Cardiac septum (tissue), 1 donor: ENCODE measurements around the gene C9. TPM values are rescaled to one million over a fixed set of nuclear protein-coding genes. Genes with fewer than 3 reads are reported as not detected.
"Not testable (repeated sequence)": the region's sequence is repeated elsewhere in the genome, so short reads cannot be mapped to it uniquely, and the experiment has no call there.

Experiments used
- DNase-seq: peaks from one replicate; pipeline ENCODE4 v3.0.0-alpha.2; 2020; ENCODE audit warnings: low spot score
- intact Hi-C: fragments of 100-400 bp; cut with DNase I; formaldehyde crosslinking; loops from one replicate; pipeline ENCODE4 v1.14.0; 2022
- total RNA-seq: library from RNA; stranded (reverse); fragmentation: NEBNext Ultra II Directional; extraction: Animal tissue kit (Norgen Biotek cat#: 25700); gene quantifications from one replicate; pipeline ENCODE4 v1.2.1, GENCODE V29; 2021
- donor health status: DM: no; HTN: no; CAD: no.

Gene C9
- total RNA-seq, 1 donor from 2014 or later: not detected

- intact Hi-C loops: no loop called here
- DNase-seq: no peak
These were observed 23.8 kb downstream of the C9 start for GRCh38 chr5:39340506-39340905.

- DNase-seq: no peak
- intact Hi-C loops: no loop called here
These were observed 26.9 kb downstream of the C9 start for GRCh38 chr5:39337252-39337915.

GRCh38 chr5:39334296-39334695, 30.0 kb downstream of the C9 start:
- not testable (repeated sequence) for DNase-seq

GRCh38 chr5:39333104-39333503, 31.2 kb downstream of the C9 start:
- intact Hi-C loops: no loop called here
- no peak for DNase-seq

More at GRCh38 chr5:39334296-39334695, 30.0 kb downstream of the C9 start:
- intact Hi-C loops: not testable (repeated sequence)

GRCh38 chr5:39331861-39332381, 32.4 kb downstream of the C9 start:
- intact Hi-C loops: no loop called here
- DNase-seq: no peak

- no peak for DNase-seq
- intact Hi-C loops: no loop called here
These were observed 35.6 kb downstream of the C9 start for GRCh38 chr5:39328731-39329130.

GRCh38 chr5:39323542-39323941, 40.8 kb downstream of the C9 start:
- intact Hi-C loops: no loop called here
- DNase-seq: no peak

- DNase-seq: no peak
- intact Hi-C loops: no loop called here
These were observed 44.9 kb downstream of the C9 start for GRCh38 chr5:39319395-39319794.

- DNase-seq, intact Hi-C loops: not testable (repeated sequence)
These were observed 47.8 kb downstream of the C9 start for GRCh38 chr5:39316464-39316863.

GRCh38 chr5:39315995-39316394, 48.3 kb downstream of the C9 start:
- DNase-seq: no peak
- intact Hi-C loops: no loop called here

GRCh38 chr5:39314591-39314990, 49.7 kb downstream of the C9 start:
- intact Hi-C loops: no loop called here
- no peak for DNase-seq

- DNase-seq: no peak
- intact Hi-C loops: no loop called here
These were observed 54.8 kb downstream of the C9 start for GRCh38 chr5:39309534-39309933.

- intact Hi-C loops: no loop called here
- DNase-seq: no peak
These were observed 61.8 kb downstream of the C9 start for GRCh38 chr5:39302472-39302871.

GRCh38 chr5:39301406-39301805, 62.9 kb downstream of the C9 start:
- DNase-seq: no peak
- intact Hi-C loops: no loop called here

GRCh38 chr5:39299962-39300361, 64.3 kb downstream of the C9 start:
- intact Hi-C loops: no loop called here
- DNase-seq: no peak

- intact Hi-C loops: no loop called here
- DNase-seq: no peak
These were observed 69.6 kb downstream of the C9 start for GRCh38 chr5:39294736-39295135.

- intact Hi-C loops: loop anchor here (5.0 to 10.0 kb wide), 2 partner anchors 67 to 290 kb away; partner anchors contain the start of gene FYB1
- no peak for DNase-seq
These were observed 79.7 kb downstream of the C9 start for GRCh38 chr5:39284552-39284951.

- intact Hi-C loops: loop anchor here (5.0 to 10.0 kb wide), 2 partner anchors 66 to 289 kb away; partner anchors contain the start of gene FYB1
These were observed 81.0 kb downstream of the C9 start for GRCh38 chr5:39283231-39283818.

GRCh38 chr5:39282561-39282960, 81.7 kb downstream of the C9 start:
- intact Hi-C loops: loop anchor here (5.0 to 10.0 kb wide), 2 partner anchors 65 to 288 kb away; partner anchors contain the start of gene FYB1
- no peak for DNase-seq

More at GRCh38 chr5:39283231-39283818, 81.0 kb downstream of the C9 start:
- DNase-seq: no peak

- intact Hi-C loops, DNase-seq: not testable (repeated sequence)
These were observed 88.4 kb downstream of the C9 start for GRCh38 chr5:39275865-39276264.
